Effector memory CD4-positive, alpha-beta T cell (primary cell): ENCODE results near the gene PRR18.
A peak's percentile ranks its signal among the peaks of the same experiment; 100 is the strongest.

ENCODE experiments used
- DNase-seq, 3 donors: peaks; one replicate each; pipeline ENCODE4 v3.0.0-alpha.2; 2020
- H3K27ac ChIP-seq: 2 replicates; pipeline ENCODE4 v1.7.0; 2013; ENCODE audit warnings: mild to moderate bottlenecking, low read length, moderate library complexity; ENCODE audit not compliant: insufficient read depth, poor library complexity, severe bottlenecking
- H3K27me3 ChIP-seq: replicated peaks from 2 replicates; pipeline ENCODE4 v1.7.0; 2013; ENCODE audit warnings: mild to moderate bottlenecking, low read length; ENCODE audit not compliant: insufficient read depth, control insufficient read depth, poor library complexity, severe bottlenecking
- H3K36me3 ChIP-seq: 2 replicates; pipeline ENCODE4 v1.7.0; 2013; ENCODE audit warnings: mild to moderate bottlenecking, low read length, moderate library complexity; ENCODE audit not compliant: control insufficient read depth, insufficient read depth
- H3K4me1 ChIP-seq: 2 replicates; pipeline ENCODE4 v1.7.0; 2013; ENCODE audit warnings: low read length, mild to moderate bottlenecking; ENCODE audit not compliant: control insufficient read depth, insufficient read depth, poor library complexity, severe bottlenecking
- H3K4me3 ChIP-seq: 2 replicates; pipeline ENCODE4 v1.7.0; 2013; ENCODE audit warnings: low read length, low read depth, mild to moderate bottlenecking; ENCODE audit not compliant: insufficient read depth, poor library complexity, severe bottlenecking
- H3K9me3 ChIP-seq: 2 replicates; pipeline ENCODE4 v1.7.0; 2013; ENCODE audit warnings: mild to moderate bottlenecking, low read length, moderate library complexity; ENCODE audit not compliant: control insufficient read depth

PRR18 gene

DNA sequence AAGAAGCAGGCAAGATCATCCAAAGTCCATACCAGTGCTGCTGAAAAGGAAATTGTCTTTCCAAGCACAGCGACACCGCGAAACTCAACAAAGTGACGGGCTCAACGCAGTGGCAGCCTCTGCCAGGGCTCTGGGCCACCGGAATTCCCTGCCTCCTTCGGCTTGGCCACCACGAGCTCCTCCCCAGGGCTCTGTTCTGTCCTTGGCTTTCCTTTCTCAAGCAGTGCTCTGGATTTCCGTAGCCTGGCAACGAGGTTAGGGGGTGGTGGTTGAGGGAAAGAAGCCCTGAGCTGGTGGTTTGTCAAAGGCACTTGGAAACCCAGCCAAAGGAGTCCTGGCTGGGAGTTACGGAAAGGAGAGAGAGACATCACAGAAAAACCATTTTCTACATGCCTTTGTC is 31.2 kb downstream of the PRR18 start:
- H3K27me3 ChIP-seq, result no peaks in the 10 kb centered on the region
- H3K9me3 ChIP-seq, result no peaks in the 10 kb centered on the region
- H3K4me1 ChIP-seq, result no peaks in the 10 kb centered on the region
- no peak for DNase-seq
- H3K4me3 ChIP-seq, result no peak overlapping the region
- H3K27ac ChIP-seq, result no peak overlapping the region
- no peaks in the 10 kb centered on the region for H3K36me3 ChIP-seq

DNA sequence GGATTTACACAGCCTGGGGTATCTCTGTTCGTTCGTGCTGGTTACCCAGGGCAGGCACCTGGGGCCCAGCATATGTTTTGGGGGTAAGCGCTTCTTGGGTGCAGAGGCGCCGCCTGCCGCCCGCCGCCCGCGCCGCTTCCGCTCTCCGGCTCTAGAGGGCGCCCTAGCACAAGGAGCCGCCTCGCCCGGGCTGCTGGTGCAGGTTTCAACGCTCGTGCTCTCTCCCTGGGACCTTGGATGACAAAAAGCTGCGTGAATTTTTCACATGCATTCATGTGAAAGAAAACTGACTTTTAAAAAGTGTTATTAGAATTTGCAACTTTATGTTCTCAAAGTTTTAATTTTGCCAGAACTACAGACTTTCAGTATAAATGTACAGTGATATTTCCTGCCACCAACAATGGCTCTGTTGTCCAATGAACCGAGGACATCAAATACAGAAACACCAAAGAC is 32.5 kb downstream of the PRR18 start:
- H3K36me3 ChIP-seq, result no peaks in the 10 kb centered on the region
- H3K27ac ChIP-seq, result no peak overlapping the region
- H3K4me1 ChIP-seq, result no peaks in the 10 kb centered on the region
- no peaks in the 10 kb centered on the region for H3K9me3 ChIP-seq
- H3K4me3 ChIP-seq, result no peak overlapping the region
- DNase-seq, result peak; percentile 61 to 66 (median 65)
- H3K27me3 ChIP-seq, result no peaks in the 10 kb centered on the region

GRCh38 chr6:166274739-166275370 is 33.3 kb downstream of the PRR18 start:
- no peaks in the 10 kb centered on the region for H3K36me3 ChIP-seq
- no peaks in the 10 kb centered on the region for H3K4me1 ChIP-seq
- H3K27ac ChIP-seq, result no peak overlapping the region
- H3K4me3 ChIP-seq, result no peak overlapping the region
- DNase-seq, result no peak
- H3K9me3 ChIP-seq, result no peaks in the 10 kb centered on the region
- H3K27me3 ChIP-seq, result no peaks in the 10 kb centered on the region

GRCh38 chr6:166274163-166274562 is 34.0 kb downstream of the PRR18 start:
- no peaks in the 10 kb centered on the region for H3K9me3 ChIP-seq
- no peak for DNase-seq
- H3K4me3 ChIP-seq, result no peak overlapping the region
- H3K27ac ChIP-seq, result no peak overlapping the region
- H3K36me3 ChIP-seq, result no peaks in the 10 kb centered on the region
- no peaks in the 10 kb centered on the region for H3K27me3 ChIP-seq
- H3K4me1 ChIP-seq, result no peaks in the 10 kb centered on the region

GRCh38 chr6:166271376-166271765 is 36.8 kb downstream of the PRR18 start:
- no peaks in the 10 kb centered on the region for H3K27me3 ChIP-seq
- no peaks in the 10 kb centered on the region for H3K9me3 ChIP-seq
- no peak for DNase-seq
- H3K4me3 ChIP-seq, result no peak overlapping the region
- H3K27ac ChIP-seq, result no peak overlapping the region
- no peaks in the 10 kb centered on the region for H3K36me3 ChIP-seq
- H3K4me1 ChIP-seq, result no peaks in the 10 kb centered on the region

DNA sequence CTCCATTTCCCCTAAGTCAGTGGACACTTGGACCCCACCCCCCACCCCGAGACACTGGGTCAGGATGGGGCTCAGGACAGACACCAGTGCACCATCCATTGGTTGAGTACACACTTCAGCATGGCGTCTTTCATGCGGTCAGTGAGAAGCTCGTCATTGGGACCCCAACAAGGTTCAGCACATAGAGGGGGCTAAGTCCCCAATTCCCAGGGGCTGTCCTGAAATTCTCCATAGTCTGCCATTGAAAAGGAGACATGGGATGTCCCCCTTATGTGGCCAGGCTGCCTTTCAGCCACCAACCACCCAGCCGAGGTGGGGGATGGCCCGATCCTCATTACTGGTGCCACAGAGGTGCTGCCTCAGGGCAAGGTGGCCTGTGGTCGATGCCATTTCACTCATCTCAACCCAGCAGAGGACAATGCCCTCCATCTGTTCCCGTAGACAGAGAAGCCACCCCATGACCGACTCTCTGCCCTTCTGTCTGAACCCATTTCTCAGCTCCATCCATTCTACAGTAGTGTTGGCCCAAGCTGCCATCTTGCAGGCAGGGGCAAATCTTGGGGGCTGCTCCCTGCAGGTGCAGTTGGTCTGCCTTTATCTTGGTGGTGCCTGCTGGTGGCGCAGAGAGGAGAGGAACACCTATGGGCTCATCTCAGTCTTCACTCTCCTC is 37.4 kb downstream of the PRR18 start:
- DNase-seq, result no peak
- Histone ChIP-seq H3K27ac (no peak overlapping the region), H3K27me3 (no peaks in the 10 kb centered on the region), H3K4me1 (no peaks in the 10 kb centered on the region), H3K36me3 (no peaks in the 10 kb centered on the region), H3K9me3 (no peaks in the 10 kb centered on the region), H3K4me3 (no peak overlapping the region)

GRCh38 chr6:166269301-166270039 is 38.7 kb downstream of the PRR18 start:
- Histone ChIP-seq H3K4me3 (no peak overlapping the region), H3K27me3 (no peaks in the 10 kb centered on the region), H3K9me3 (no peaks in the 10 kb centered on the region), H3K36me3 (no peaks in the 10 kb centered on the region), H3K27ac (no peak overlapping the region), H3K4me1 (no peaks in the 10 kb centered on the region)
- DNase-seq, result no peak

DNA sequence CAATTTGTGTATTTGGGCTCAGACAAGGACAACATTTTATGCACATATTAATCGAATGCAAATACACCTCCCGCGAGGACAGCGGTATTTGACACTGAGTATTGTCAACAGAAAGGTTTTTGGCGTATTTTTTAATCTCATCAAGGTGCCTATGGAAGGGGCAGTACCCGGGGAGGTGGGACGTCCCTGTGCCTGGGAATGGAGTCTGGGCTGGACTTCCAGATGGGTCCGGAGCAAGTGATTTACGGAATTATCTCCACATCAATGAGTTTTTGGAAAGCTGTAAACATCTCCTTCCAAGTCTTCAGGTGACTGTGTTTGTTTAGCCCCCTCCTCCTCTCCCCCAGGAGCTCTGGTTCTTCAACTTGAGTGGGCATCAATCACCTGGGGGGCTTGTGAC is 39.8 kb downstream of the PRR18 start:
- H3K27ac ChIP-seq, result no peak overlapping the region
- no peaks in the 10 kb centered on the region for H3K4me1 ChIP-seq
- no peaks in the 10 kb centered on the region for H3K9me3 ChIP-seq
- DNase-seq, result no peak
- no peaks in the 10 kb centered on the region for H3K36me3 ChIP-seq
- H3K4me3 ChIP-seq, result no peak overlapping the region
- H3K27me3 ChIP-seq, result no peaks in the 10 kb centered on the region

DNA sequence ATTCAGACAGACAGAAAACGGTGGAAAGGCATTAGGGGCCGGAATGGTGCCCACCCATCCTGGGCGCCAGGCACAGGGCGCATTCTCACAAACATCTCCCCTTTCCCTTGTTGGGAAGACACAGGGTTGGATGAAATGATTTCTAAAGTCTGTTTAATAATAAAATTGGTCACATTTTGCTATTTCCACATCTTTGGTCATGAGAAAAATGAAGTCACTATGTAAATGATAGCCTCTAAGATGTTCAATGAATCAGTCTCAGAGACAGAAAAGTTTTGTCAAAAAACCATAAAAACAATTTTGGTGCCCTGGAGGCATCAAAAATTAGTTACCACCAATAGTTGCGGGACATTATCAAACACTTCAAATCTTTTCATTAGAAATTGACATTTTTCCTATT is 40.7 kb downstream of the PRR18 start:
- H3K27ac ChIP-seq, result no peak overlapping the region
- DNase-seq, result no peak
- no peaks in the 10 kb centered on the region for H3K27me3 ChIP-seq
- no peaks in the 10 kb centered on the region for H3K4me1 ChIP-seq
- H3K36me3 ChIP-seq, result no peaks in the 10 kb centered on the region
- no peak overlapping the region for H3K4me3 ChIP-seq
- H3K9me3 ChIP-seq, result no peaks in the 10 kb centered on the region

GRCh38 chr6:166266336-166266735 is 41.9 kb downstream of the PRR18 start:
- H3K4me3 ChIP-seq, result no peak overlapping the region
- H3K27ac ChIP-seq, result no peak overlapping the region
- H3K36me3 ChIP-seq, result no peaks in the 10 kb centered on the region
- H3K9me3 ChIP-seq, result no peaks in the 10 kb centered on the region
- no peaks in the 10 kb centered on the region for H3K27me3 ChIP-seq
- no peak for DNase-seq
- no peaks in the 10 kb centered on the region for H3K4me1 ChIP-seq
